B cell (primary cell): ENCODE measurements around the gene SREBF1. TPM values are rescaled to one million over a fixed set of nuclear protein-coding genes. Genes with fewer than 3 reads are reported as not detected.

ENCODE experiments used
- ATAC-seq: fragments of 200-7000 bp; cut with Tn5 transposase; one replicate; pipeline ENCODE4 v1.10.0; 2021; ENCODE audit warnings: low read depth, mild to moderate bottlenecking, moderate number of reproducible peaks, moderate library complexity
- CTCF ChIA-PET: fragments of 350-600 bp; sonication (Branson Sonifier 250); formaldehyde crosslinking; loops from one replicate; lab custom pipeline; 2021; ENCODE audit warnings: antibody characterized with exemption, inconsistent platforms; lab: Charles Lee
- POLR2A ChIA-PET: fragments of 350-600 bp; sonication (Branson Sonifier 250); formaldehyde crosslinking; loops from one replicate; lab custom pipeline; 2021; ENCODE audit warnings: antibody characterized with exemption; lab: Charles Lee
- DNase-seq: peaks from one replicate; pipeline ENCODE4 v3.0.0; 2013
- H2AFZ ChIP-seq: 2 replicates; pipeline ENCODE4 v1.6.1; 2012; ENCODE audit warnings: mild to moderate bottlenecking, low read depth, low read length; ENCODE audit not compliant: insufficient read depth, poor library complexity, severe bottlenecking
- H3K27ac ChIP-seq, 2 donors: 1 replicate in 1 of 2; 2 replicates in 1 of 2; pipeline ENCODE4 v1.5.1; 2012 to 2013; ENCODE audit warnings: low read length in 2 of 2, mild to moderate bottlenecking in 2 of 2, moderate library complexity in 1 of 2
- H3K27me3 ChIP-seq, 4 experiments: fragments of 200-600 bp in 1 of 4; sonication (generic) in 1 of 4; replicated peaks in 1 of 4; 1 replicate in 2 of 4; 2 replicates in 2 of 4; pipeline versions ENCODE4 v1.6.1 to v1.7.0; 2013 to 2016; ENCODE audit warnings: low read length in 3 of 4, mild to moderate bottlenecking in 2 of 4, mixed read lengths in 1 of 4, moderate library complexity in 1 of 4; ENCODE audit not compliant: insufficient read depth in 4 of 4, control insufficient read depth in 3 of 4; ENCODE audit errors: control extremely low read depth in 1 of 4
- H3K36me3 ChIP-seq, 2 experiments: replicated peaks in 1 of 2; 1 replicate in 1 of 2; 2 replicates in 1 of 2; pipeline versions ENCODE4 v1.6.1 to v1.7.1; 2013; ENCODE audit warnings: low read length in 1 of 2; ENCODE audit not compliant: insufficient read depth in 2 of 2, control insufficient read depth in 1 of 2; ENCODE audit errors: control extremely low read depth in 1 of 2, extremely low read depth in 1 of 2
- H3K4me1 ChIP-seq, 2 donors: fragments of 200-600 bp in 1 of 2; sonication (generic) in 1 of 2; 1 replicate in 1 of 2; 2 replicates in 1 of 2; pipeline versions ENCODE4 v1.5.1 to v1.6.1; 2013 to 2017; ENCODE audit warnings: low read length in 2 of 2; ENCODE audit not compliant: control insufficient read depth in 2 of 2, insufficient read depth in 2 of 2
- H3K4me2 ChIP-seq: replicated peaks from 2 replicates; pipeline ENCODE3; 2012; ENCODE audit warnings: mild to moderate bottlenecking, low read depth, low read length; ENCODE audit not compliant: poor library complexity, severe bottlenecking
- H3K4me3 ChIP-seq, 5 experiments: fragments of 200-600 bp in 1 of 5; sonication (generic) in 1 of 5; 1 replicate in 3 of 5; 2 replicates in 2 of 5; pipeline versions ENCODE4 v1.5.1 to v1.7.0; 2011 to 2016; ENCODE audit warnings: low read length in 4 of 5, mild to moderate bottlenecking in 4 of 5, low read depth in 2 of 5, control low read depth in 1 of 5, moderate library complexity in 1 of 5; ENCODE audit not compliant: insufficient read depth in 1 of 5; ENCODE audit errors: control extremely low read depth in 1 of 5, extremely low read depth in 1 of 5
- H3K79me2 ChIP-seq: fragments of 200-600 bp; sonication (generic); one replicate; pipeline ENCODE4 v1.6.0; 2016; ENCODE audit warnings: low read length; ENCODE audit not compliant: control insufficient read depth, insufficient read depth
- H3K9ac ChIP-seq: fragments of 200-600 bp; sonication (generic); 2 replicates; pipeline ENCODE4 v1.6.1; 2017; ENCODE audit warnings: mild to moderate bottlenecking, low read length, moderate library complexity
- H3K9me3 ChIP-seq, 3 donors: one replicate each; pipeline versions ENCODE4 v1.6.1 to v1.7.1; 2013; ENCODE audit warnings: low read length in 2 of 3; ENCODE audit not compliant: control insufficient read depth in 2 of 3, insufficient read depth in 1 of 3; ENCODE audit errors: control extremely low read depth in 1 of 3
- H4K20me1 ChIP-seq: 2 replicates; pipeline ENCODE4 v1.6.0; 2012; ENCODE audit warnings: mild to moderate bottlenecking, low read length; ENCODE audit not compliant: insufficient read depth, control insufficient read depth, poor library complexity, severe bottlenecking
- H3K27ac Mint-ChIP-seq: one replicate; pipeline ENCODE4 v1.8.0; 2021; ENCODE audit warnings: mixed read lengths
- H3K27me3 Mint-ChIP-seq: one replicate; pipeline ENCODE4 v1.8.0; 2021; ENCODE audit warnings: mixed read lengths
- H3K4me1 Mint-ChIP-seq: one replicate; pipeline ENCODE4 v1.8.0; 2021; ENCODE audit warnings: mixed read lengths
- H3K4me3 Mint-ChIP-seq: one replicate; pipeline ENCODE4 v1.8.0; 2021; ENCODE audit warnings: mixed read lengths
- H3K9me3 Mint-ChIP-seq: one replicate; pipeline ENCODE4 v1.8.0; 2022; ENCODE audit warnings: mixed read lengths; ENCODE audit not compliant: insufficient read depth
- EZH2 ChIP-seq: IDR thresholded peaks from 2 replicates; pipeline ENCODE4 v1.6.1; 2012; ENCODE audit warnings: borderline replicate concordance, low read depth, mild to moderate bottlenecking, moderate library complexity, low read length; ENCODE audit not compliant: insufficient read depth, poor library complexity, severe bottlenecking
- WGBS: methylation state at CpG from one replicate; pipeline ENCODE4 v1.1.5; 2013; ENCODE audit warnings: missing lambda C conversion rate; ENCODE audit not compliant: insufficient coverage; 5-methylcytosine and 5-hydroxymethylcytosine counted together
- intact Hi-C: fragments of 100-400 bp; cut with micrococcal nuclease; formaldehyde crosslinking; loops from one replicate; pipeline ENCODE4 v1.10.0; 2022
- polyA plus RNA-seq: library from polyadenylated mRNA; depleted of rRNA; stranded (reverse); fragments of >200 nt; gene quantifications from 2 replicates; pipeline ENCODE4 v1.2.3, GENCODE V29; 2012
- total RNA-seq, 2 donors: library from RNA; stranded (reverse); fragments of 120-200 nt in 1 of 2; gene quantifications; 1 replicate in 1 of 2; 2 replicates in 1 of 2; pipeline versions ENCODE4 v1.2.3 to v1.2.4, GENCODE V29; 2013 to 2022
- TF ChIP-seq, protein P1 (sequence below): fragments of 200-600 bp; IDR thresholded peaks from one replicate; pipeline ENCODE4 v1.8.0; 2022; ENCODE audit warnings: antibody characterized with exemption, mild to moderate bottlenecking

SREBF1 gene
- total and polyA plus RNA-seq, 2 donors (not counting 1 experiment from before 2014, with no cell fraction given), result 21.6 to 34.9 TPM

GRCh38 chr17:17790637-17791464, 45.9 kb downstream of the SREBF1 start:
- ATAC-seq (no peak), DNase-seq (no peak)
- no peak overlapping the region for H3K4me3 Mint-ChIP-seq
- ChIA-PET CTCF (no interaction called here), POLR2A (no interaction called here)
- Histone ChIP-seq H3K36me3 (peaks cover 0 to 13% of the 10 kb centered on the region in 2 experiments), H4K20me1 (peaks cover 36% of the 10 kb centered on the region), H3K9ac (no peak overlapping the region), H3K79me2 (peaks cover 12% of the 10 kb centered on the region), H3K4me1 (peaks cover 9 to 18% of the 10 kb centered on the region in 2 donors), H3K4me2 (no peak overlapping the region), H3K9me3 (no peaks in the 10 kb centered on the region), H3K27ac (no peak overlapping the region), H3K4me3 (no peak overlapping the region), H2AFZ (no peak overlapping the region), H3K27me3 (no peaks in the 10 kb centered on the region)
- TF ChIP-seq, protein P1, sequence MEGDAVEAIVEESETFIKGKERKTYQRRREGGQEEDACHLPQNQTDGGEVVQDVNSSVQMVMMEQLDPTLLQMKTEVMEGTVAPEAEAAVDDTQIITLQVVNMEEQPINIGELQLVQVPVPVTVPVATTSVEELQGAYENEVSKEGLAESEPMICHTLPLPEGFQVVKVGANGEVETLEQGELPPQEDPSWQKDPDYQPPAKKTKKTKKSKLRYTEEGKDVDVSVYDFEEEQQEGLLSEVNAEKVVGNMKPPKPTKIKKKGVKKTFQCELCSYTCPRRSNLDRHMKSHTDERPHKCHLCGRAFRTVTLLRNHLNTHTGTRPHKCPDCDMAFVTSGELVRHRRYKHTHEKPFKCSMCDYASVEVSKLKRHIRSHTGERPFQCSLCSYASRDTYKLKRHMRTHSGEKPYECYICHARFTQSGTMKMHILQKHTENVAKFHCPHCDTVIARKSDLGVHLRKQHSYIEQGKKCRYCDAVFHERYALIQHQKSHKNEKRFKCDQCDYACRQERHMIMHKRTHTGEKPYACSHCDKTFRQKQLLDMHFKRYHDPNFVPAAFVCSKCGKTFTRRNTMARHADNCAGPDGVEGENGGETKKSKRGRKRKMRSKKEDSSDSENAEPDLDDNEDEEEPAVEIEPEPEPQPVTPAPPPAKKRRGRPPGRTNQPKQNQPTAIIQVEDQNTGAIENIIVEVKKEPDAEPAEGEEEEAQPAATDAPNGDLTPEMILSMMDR, result no peak
- no peak for TF ChIP-seq EZH2
- H3K27me3 Mint-ChIP-seq, result no peaks in the 10 kb centered on the region
- intact Hi-C loops, result no loop called here
- peaks cover 19% of the 10 kb centered on the region for H3K4me1 Mint-ChIP-seq
- 96% methylated on average over 25 of the region's 26 CpGs for WGBS
- H3K9me3 Mint-ChIP-seq, result no peaks in the 10 kb centered on the region
- no peak overlapping the region for H3K27ac Mint-ChIP-seq
